K562 treated with DMSO at 1 percent for 24 hours (cell line): ENCODE measurements around the gene ZNF35. TPM values are rescaled to one million over a fixed set of nuclear protein-coding genes. Genes with fewer than 3 reads are reported as not detected.

Experiments
- total RNA-seq: library from RNA; unstranded; fragments of 300-600 nt; gene quantifications from 2 replicates; pipeline ENCODE4 v1.2.3, GENCODE V29; 2022; ENCODE audit warnings: low read depth; ENCODE audit not compliant: insufficient read depth

The ZNF35 gene
- 4.2 and 4.6 TPM in 2 replicates for total RNA-seq

DNA sequence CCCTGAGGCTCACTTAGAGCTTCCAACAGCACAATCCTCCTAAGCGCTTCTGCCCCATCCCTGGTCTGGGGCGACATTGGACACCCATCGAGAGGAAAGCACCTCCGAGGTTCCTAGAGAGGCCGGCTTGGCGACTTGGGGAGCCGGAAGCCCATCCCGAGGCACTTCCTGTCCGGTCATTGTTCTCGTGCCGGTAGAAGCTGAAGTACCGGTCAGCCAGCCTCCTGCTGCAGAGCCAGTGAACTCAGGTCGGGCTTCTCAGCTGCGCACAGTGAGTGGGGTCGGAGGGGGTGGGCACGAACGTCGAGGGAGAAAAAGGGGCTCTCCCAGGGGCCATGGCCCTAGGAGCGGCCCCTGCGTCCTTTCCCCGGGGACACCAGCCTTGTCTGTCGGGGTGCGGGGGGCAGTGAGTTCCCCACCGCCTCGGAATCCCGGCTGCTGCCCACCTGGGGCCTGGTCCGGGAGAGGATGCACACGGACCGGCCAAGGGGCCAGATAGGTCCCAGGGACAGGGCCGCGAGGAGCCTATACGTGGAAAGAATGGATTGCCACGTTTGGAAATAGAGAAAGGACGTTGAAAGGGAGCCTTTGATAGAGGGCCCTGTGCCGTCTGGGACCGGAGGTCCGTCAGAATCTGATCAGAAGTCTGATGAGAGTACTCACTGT, at the start of gene ZNF35:
Gene ZNF35, plus strand, starts transcription at position 169 of the 666 bp plus-strand sequence. CDS start 2,336 bp downstream, outside the sequence.

GRCh38 chr3:44624749-44625480, 23.6 kb upstream of the ZNF35 start, which contains the start of gene ZNF197:
ZNF197 (plus strand) TSS chr3:44625036; CDS start chr3:44629155, 4,119 bp downstream.

Other genes starting within 250 kb of the ZNF35 start
- 5.8 and 6.6 TPM in 2 replicates for gene ZNF445, start 171.1 kb upstream of the ZNF35 start, total RNA-seq
- not detected in 2 replicates for gene ZKSCAN7, start 93.5 kb upstream of the ZNF35 start, total RNA-seq
- 0.19 and 0.22 TPM in 2 replicates for gene ZNF660, start 63.8 kb upstream of the ZNF35 start, total RNA-seq
- 10.6 and 10.7 TPM in 2 replicates for gene ZNF197, start 23.7 kb upstream of the ZNF35 start, total RNA-seq
- gene ZNF502, start 63.9 kb downstream of the ZNF35 start, total RNA-seq, result 0.31 and 0.56 TPM in 2 replicates
- gene ZNF501, start 80.9 kb downstream of the ZNF35 start, total RNA-seq, result 1.3 and 2.5 TPM in 2 replicates
- 11.1 and 11.6 TPM in 2 replicates for gene KIAA1143, start 112.9 kb downstream of the ZNF35 start, total RNA-seq
- 12.9 and 14.3 TPM in 2 replicates for gene KIF15, start 113.1 kb downstream of the ZNF35 start, total RNA-seq
- gene TMEM42, start 213.2 kb downstream of the ZNF35 start, total RNA-seq, result 1.3 TPM in 2 replicates
- gene TGM4, start 225.9 kb downstream of the ZNF35 start, total RNA-seq, result not detected in 2 replicates